GM19452 (cell line): ENCODE measurements around the gene EPB41.
"Not testable (repeated sequence)": the region's sequence is repeated elsewhere in the genome, so short reads cannot be mapped to it uniquely, and the experiment has no call there.

Source experiments
- ATAC-seq: cut with Tn5 transposase; IDR thresholded peaks from one replicate; pipeline ENCODE4 v1.9.1; 2021; ENCODE audit not compliant: unreplicated experiment

EPB41 gene

DNA sequence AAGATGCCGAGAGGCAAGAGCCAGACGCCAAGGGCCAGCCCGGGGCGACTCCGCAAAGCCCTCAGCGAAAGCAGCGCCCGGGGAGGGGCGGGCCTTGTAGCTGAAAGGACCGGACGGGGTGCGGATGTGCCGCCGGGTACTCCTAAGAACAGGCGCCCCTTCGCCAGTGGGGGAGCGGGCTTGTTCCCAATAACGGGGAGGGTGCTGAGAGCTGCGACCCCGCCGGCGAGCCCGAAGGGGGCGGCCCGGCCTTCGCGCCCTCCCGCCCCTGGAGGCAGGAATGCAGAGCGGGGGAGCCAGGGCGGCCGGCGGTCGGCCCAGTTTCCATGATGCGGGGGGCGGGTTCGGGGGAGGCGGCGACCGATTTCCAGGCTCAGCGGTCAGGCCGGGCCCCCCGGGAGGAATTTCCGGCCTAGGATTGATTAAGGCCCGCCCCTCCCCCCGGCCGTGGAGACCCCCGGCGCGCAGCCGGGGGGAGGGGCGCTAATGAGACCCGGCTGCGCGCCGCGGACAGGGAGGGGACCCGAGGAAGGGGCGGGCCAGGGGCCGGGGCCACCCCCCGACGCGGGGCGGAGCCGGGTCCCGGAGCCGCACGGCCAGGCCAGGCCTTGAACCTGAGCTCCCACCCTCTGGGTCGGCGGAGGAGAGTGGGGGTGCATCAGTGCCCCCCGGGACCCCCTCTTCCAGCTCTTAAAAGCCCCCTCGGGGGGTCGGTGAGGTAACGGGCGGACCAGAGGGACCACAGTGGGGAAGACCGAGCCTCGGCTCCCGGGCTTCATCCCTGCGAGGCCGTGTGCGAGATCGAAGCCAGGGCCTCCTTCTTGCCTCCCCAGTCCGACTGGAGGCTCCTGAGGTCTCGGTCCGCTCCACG is 210.2 kb downstream of the EPB41 start:
- ATAC-seq: no peak

DNA sequence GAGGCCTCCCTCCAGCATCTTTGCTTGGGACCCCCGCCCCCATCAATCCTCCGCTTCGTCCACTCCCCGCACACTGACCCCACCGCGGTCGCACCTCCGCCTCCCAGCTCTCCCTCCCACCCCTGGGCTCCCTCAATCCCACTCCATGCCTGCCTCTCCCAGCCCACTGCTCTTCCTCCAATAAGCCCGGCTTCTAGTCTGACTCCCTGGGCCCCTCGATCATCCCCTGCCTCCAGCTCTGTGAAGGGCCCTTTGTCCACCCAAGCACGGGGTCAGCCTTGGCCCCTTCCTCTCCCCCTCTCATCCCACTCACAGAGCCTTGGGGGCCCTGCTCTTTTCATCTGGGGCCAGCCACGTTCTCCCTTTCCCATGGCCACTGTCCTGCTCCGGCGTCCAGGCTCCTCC is 210.9 kb downstream of the EPB41 start:
- no peak for ATAC-seq

DNA sequence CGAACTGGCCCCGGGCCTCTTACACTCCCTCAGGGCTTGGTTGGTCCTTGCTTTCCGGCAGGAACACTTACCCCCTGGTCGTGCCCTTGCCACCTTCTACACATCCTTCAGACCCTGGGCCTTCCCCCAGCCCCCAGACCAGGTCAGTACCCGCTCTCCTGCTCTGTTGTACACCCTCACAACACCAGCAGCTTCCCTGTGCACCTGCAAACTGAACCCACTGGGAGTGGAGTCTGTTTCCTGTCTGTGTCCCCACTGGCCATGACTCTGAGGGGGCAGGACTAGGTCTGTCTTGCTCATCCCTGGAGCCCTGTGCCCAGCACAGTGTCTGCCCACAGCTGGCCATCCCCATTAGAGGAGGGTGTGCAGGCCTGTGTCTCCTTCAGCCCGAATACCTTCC is 211.4 kb downstream of the EPB41 start:
- ATAC-seq: no peak

DNA sequence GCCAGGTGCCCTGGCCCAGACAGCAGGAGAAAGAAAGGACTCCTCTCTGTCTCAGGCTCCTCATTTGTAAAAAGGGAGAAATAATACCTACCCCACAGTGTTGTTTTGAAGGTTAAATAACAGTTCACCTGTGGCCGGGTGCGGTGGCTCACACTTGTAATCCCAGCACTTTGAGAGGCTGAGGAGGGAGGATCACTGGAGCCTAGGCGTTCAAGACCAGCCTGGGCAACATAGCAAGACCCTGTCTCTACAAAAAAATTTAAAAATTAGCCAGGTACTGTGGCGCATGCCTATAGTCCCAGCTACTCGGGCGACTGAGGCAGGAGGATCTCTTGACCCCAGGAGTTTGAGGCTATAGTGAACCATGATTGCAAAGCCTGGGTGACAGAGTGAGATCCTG is 211.8 kb downstream of the EPB41 start:
- no peak for ATAC-seq

DNA sequence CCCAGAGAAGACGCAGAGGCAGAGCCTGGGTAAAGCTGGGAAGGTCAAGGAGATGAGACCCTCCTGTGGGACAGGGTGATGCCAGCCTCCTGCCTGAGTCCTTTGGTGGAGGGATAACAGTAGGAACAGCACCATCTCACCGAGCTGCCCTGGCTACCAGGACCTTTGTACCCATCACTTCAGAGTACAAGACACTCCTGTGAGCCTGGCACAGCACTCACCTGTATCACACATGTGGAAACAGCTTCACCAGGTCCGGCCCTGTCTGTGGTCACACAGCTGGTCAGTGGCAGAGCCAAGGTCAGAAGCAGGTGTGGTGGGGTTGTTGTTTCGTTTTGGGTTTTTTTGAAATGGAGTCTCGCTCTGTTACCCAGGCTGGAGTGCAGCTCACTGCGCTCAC is 214.4 kb downstream of the EPB41 start:
- no peak for ATAC-seq

DNA sequence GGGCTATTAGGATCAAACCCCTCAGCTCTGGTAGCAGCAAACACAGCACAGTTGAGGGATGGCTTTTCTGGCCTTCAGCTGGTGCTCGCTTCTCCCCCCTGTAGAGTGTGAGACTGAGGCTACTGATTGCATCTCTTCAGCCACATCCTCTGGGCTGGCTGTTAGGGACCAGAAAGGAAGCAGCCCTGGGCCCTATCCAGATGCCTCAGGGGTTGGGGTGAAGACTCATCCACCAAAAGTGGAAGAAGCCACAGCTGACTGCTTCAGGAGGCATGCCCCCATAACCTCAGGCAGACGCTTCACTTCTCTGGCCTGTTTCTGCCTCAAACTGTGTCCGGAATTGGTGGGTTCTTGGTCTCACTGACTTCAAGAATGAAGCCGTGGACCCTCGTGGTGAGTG is 215.5 kb downstream of the EPB41 start:
- ATAC-seq: no peak

DNA sequence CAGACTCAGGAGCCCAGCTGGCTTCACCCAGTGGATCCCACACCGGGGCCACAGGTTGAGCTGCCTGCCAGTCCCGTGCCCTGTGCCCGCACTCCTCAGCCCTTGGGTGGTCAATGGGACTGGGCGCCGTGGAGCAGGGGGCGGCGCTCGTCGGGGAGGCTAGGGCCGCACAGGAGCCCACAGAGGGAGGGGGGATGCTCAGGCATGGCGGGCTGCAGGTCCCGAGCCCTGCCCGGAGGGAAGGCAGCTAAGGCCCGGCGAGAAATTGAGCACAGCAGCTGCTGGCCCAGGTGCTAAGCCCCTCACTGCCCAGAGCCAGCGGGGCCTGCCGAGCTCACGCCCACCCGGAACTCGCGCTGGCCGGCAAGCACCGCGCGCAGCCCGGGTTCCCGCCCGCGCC is 216.7 kb downstream of the EPB41 start:
- not testable (repeated sequence) for ATAC-seq

DNA sequence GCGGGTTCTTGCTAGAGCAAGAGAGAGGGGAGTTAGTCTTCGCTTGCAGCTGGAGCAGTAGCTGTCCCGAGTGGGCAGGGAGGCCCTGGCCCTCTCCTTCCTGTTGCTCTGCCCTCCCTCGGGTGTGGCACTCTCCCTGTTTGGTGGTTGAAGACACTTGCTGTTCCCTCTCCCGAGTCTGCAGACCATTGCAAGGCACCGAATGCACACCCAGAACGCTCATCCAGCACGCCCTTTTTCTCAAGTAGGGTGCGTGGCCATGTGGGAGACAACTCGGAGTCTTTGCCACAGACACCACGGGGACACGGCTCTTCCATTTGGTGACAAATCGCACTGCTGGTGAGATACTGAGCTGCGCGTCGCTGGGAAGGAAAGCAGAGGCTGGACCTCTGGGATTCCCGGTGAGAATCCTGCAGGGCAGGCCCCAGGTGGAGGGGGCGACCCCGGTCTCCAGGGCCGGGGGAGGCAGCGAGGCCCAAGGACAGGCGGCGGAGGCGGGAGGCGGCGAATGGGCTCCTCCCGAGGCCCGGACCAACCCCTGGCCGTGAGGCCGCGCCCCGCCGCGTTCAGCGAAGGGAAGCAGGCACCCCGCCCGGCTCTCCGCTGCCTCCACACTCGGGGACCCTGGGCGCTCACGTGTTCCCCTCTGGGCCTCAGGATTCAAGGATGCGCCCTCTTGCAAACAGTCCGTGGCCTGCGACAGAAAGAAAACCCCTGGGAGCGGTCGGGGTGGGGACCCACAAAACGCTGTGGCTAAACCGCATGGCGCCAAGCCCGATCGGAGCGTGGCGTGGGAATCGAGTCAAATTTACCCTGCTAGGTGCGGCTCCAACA is 219.7 kb downstream of the EPB41 start:
- no peak for ATAC-seq

DNA sequence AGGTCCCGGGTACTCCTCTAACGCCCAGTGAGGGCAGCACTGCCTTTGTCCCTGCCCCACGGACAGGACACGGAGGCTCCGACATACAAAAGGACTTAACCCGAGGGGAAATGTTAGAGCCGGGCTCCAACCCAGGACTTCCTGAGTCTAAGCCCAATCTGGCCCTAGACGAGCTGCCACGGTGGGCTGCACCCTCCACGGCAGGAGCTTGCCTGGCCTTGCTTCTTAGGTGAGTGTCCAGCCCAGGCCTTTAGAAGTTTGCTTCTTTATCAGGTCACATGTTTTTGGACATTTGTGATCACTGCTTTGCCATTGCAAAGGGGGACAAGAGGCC is 220.3 kb downstream of the EPB41 start:
- no peak for ATAC-seq

DNA sequence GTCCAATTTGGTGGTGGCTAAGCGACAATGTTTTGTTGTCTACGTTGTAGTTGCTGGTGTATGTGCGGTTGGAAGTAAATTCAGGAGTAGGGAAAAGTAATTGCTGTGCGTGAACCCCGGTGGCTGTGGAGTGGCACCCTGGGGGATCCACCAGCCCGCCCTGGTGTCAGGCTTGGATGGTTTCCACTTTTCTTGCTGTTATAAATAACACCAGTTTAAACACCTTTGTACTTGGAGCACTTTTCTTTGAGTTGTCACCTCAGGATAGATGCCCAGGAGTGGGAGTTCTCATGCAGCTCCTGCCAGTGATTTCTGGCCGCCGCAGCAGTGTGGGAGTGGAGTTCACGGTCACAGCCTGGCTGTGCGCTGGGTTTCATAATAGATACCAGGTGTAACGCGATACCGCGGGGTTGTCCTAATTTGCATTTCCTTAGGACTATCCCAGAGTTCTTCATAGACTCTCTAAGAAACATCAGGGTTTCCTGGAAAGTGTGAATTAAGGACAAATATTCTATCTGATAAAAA is 222.1 kb downstream of the EPB41 start:
- ATAC-seq: no peak

DNA sequence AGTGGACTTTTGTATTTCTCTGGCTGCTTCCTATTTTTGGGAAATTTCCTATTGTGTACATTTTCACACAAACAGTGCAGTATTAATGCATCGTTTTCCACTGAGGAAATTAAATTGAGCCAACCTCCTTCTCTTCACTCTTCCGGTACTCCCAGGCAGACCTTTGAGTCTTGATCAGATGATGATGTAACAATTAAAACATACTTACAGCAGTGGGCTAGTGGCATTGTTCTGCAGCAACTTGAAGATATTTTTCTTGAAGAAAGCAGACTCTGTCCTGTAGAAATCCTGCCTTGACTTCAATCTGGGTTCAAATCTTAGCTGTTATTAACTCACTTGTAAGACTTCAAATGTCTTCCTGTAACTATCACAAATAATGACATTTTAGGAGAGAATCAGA is 228.3 kb downstream of the EPB41 start:
- ATAC-seq: no peak

DNA sequence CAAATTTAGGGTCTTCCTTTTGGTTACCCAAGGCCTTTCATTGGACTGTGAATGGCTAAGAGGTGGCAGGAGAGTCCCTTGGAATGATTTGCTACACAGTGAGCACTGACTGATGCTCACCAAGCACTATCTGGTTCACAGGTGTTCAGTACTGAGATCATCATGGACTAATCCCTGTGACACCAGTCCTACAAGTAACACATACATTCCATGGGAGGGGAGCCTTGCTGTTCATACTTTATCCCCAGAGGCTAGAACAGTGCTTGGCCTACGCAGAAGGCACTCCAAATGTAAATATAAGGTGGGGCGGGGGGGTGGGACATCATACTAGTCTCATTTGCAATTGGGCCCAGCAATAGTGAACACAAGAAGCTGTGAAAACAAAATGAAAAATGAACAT is 229.8 kb downstream of the EPB41 start:
- ATAC-seq: no peak

DNA sequence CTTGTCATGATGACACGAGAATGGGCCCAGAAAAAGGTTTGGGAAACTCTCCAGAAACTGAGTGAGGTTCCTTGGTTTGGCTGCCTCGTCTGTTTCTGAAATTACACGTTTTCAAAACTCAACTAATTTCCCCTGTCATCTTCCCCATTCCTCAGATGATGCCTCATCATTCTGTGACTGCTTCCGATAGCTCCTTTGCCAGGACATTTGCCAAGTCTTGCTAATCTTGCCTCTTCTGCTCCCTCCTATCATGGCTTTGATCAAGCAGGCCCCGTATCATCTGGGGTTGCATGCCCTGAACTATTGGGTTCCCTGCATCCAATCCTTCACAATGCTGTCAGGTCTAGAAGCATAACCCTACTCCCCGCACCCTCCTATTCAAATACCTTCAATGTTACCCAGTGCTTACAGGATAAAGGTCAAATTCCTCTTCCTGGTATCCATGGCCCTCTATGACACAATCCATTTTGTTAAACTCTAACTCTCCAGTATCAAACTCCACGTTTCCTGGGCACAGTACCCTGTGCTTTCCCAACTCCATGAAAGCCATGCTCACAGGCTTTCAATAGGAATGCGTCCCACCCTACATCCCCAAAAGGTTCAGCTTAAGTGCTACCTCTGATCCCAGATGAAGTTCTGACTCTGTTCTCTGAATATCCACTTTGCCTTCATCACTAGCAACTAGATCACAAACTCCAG is 231.5 kb downstream of the EPB41 start:
- ATAC-seq: no peak

DNA sequence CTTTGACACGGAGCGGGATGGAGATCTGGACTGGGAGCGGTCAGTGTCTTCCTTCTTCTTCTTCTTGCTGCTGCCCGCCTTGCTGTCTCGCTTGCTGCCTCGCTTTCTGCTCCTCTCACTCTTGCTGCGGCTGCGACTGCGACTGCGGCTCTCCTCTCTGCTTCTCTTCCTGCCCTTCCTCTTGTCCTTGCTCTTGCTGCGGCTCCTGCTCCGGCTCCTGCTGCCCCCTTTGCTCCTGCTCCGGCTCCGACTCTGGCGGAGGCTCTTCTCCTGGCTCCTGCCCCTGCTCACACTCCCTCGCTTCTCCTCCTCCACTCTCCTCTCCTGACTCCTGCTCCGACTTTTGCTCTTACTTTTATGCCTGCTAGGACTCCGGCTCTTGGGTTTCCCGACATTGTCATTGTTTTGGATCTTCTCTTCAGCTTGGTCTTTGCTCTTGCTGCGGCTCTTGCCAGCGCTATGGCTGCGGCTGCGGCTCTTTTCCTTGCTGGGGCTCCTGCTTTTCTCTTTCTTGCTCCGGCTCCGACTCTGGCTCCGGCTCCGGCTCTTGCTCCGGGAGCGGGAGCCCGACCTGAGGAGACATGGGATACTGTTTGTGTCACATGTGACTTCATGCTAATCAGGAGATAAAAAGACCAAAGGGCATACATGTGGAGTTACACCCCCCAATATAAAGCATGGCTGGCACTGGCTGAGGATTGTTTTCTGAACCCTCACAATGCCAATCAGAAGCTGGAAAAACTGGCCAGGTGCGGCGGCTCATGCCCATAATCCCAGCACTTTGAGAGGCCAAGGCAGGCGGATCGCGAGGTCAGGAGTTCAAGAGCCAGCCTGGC is 234.5 kb downstream of the EPB41 start:
- ATAC-seq: no peak

DNA sequence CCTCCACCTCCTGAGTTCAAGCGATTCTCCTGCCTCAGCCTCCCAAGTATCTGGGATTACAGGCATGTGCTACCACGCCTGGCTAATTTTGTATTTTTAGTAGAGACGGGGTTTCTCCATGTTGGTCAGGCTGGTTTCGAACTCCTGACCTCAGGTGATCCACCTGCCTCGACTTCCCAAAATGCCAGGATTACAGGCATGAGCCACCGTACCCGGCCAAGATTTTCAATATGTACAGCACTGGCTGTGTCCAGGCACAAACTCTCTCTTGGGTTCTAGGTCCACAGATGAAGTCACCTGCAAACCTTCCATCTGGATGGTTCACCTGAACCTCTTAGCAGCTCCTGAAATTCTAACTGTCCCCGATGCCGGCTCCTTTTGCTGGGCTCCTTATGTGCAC is 236.0 kb downstream of the EPB41 start:
- not testable (repeated sequence) for ATAC-seq

DNA sequence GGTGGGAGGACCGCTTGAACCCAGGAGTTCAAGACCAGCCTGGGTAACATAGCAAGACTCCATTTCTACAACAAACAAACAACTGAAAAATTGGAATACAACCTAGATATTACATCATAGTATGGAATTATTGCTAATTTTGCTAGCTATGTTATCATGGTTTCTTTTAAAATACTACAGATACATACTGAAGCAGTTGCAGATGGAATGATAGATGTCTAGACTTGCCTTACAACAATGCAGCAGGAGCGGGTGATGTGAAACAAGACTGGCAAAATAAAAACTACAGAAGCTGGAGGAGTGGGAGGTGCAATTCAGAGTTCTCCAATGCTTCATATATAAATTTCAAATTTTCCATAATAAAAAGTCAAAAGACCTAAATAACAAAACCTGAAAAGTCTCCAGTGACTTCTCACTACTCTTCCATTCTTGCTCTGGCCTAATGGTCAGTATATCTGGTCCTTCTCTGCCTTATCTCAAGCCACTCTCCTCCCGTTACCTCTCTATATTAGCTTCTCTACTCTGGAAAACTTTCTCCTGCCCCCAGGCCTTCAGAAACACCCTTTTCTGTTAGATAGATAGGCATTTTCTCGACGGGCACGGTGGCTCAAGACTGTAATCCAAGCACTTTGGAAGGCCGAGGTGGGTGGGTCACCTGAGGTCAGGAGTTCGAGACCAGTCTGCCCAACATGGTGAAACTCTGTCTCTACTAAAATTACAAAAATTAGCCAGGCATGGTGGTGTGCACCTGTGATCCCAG is 237.9 kb downstream of the EPB41 start:
- no peak for ATAC-seq

DNA sequence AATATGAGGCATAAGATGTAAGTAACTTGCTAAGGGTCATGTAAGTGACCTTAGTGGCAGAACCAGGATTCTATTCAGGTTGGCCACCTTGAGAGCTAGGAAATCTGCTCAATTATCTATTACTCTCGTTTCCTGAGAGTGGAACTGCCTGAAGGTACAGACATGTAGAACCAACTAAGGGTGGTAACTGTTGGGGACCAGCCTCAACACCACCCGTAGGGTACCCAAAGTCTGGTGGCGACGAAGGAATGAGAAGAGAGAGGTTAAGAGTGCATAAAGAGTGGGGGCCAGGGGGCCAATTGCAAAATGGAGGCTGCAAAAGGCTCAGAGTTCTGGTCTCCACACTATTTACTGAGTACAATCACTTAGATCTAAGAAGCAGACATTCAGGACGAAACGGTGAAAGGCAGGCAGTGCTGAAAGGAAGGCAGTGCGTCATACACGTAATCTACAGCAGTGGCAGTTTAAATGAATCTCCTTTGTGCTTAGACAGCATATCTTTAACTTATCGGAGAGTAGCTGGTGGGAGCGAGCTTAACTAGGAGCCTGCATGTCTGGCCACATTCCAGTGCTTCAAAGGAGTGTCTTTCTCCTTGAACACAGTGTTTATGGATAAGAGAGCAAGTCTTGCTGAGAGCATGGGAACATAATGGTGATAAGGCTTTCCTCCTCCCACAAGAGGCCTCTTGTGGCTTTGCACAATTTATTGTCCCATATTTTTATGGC is 242.3 kb downstream of the EPB41 start:
- ATAC-seq: no peak

DNA sequence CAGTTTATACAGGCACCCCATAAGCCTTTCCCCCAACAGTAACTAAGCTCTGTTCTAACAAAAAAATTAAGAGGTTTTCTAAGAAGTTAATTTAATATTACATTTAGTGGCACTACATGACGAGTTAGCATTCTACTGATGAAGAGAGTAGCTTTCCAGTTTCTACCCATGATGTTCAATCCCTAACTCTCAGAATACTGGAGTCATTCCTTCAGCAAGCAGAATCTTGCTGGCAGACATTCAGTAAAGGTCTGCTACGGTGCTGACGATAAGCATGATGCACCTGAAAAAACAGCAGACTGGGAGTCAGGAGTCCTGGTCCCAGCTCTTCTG is 242.9 kb downstream of the EPB41 start:
- no peak for ATAC-seq

DNA sequence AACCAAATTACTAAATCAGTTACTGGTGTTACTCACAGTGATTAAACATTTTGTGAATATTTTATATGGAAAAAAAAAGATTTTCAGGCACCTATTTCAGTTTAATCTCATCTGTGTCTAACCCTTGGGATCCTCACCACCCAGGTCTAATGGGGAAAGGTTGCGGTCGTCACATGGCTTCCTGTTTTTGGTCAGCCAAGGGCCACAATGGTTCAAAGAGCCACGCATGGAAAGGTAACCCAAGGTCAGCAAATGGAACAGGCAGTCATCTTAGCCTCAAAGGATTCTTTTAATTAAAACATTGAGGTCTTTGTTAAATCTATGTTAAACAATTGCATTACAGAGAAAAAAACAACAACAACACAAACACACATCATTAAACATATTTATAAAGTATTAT is 245.4 kb downstream of the EPB41 start:
- ATAC-seq: no peak
